Neural progenitor cell (in vitro differentiated cells): ENCODE results near the gene SCARF1.

Experiments used
- CTCF ChIP-seq: fragments of 200-600 bp; sonication (generic); IDR thresholded peaks from 2 replicates; pipeline ENCODE4 v1.5.1; 2017; ENCODE audit warnings: antibody characterized with exemption, mild to moderate bottlenecking
- EZH2 ChIP-seq: fragments of 200-600 bp; sonication (generic); IDR thresholded peaks from 2 replicates; pipeline ENCODE4 v1.6.1; 2017; ENCODE audit warnings: antibody characterized with exemption, mild to moderate bottlenecking, moderate library complexity
- EZH2phosphoT487 ChIP-seq: fragments of 200-600 bp; sonication (generic); IDR thresholded peaks from 2 replicates; pipeline ENCODE4 v1.6.1; 2017; ENCODE audit warnings: antibody characterized with exemption

DNA sequence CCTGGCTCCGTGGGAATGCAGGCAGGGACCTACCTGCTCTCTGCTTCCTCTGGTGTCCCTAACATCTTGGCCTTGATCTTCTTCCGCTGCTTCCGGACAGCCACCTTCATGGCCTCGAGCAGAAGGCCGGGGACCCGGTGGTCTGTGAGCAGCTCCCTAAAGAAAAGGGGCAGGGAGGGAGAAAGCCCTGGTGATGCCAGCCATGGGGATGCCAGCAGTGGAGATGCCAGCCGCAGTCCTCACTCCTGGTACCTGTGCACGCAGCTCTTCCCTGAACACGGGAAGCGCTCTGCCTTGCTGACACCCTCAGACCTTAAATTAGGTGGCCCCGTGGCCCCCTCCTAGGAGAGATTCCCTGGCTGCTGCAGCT, 2.3 kb upstream of the SCARF1 start:
- TF ChIP-seq EZH2phosphoT487 (no peak), CTCF (no peak), EZH2 (no peak)
